ENCODE data around the gene ERH.

The ERH gene

DNA sequence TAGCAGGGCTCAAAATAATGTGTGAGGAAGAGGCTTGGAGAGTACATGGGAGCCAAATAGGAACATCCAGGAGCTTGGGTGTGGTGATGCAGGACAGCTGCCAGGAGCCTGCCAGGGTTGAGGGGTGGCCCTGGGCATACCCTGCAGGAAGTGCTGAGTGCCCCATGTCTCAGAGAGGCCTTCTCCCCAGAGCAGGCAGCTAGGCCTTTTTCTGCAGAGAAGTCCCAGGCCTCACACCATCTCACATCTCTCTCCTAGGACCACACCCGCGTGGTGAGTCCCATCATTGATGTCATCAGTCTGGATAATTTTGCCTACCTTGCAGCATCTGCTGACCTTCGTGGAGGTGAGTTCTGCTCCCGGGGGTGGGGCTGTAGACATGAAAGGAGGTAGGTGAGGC, 66.9 kb downstream of the ERH start:
- TF ChIP-seq, protein P1, sequence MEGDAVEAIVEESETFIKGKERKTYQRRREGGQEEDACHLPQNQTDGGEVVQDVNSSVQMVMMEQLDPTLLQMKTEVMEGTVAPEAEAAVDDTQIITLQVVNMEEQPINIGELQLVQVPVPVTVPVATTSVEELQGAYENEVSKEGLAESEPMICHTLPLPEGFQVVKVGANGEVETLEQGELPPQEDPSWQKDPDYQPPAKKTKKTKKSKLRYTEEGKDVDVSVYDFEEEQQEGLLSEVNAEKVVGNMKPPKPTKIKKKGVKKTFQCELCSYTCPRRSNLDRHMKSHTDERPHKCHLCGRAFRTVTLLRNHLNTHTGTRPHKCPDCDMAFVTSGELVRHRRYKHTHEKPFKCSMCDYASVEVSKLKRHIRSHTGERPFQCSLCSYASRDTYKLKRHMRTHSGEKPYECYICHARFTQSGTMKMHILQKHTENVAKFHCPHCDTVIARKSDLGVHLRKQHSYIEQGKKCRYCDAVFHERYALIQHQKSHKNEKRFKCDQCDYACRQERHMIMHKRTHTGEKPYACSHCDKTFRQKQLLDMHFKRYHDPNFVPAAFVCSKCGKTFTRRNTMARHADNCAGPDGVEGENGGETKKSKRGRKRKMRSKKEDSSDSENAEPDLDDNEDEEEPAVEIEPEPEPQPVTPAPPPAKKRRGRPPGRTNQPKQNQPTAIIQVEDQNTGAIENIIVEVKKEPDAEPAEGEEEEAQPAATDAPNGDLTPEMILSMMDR (IDR thresholded peaks at IDR 0.05; ENCODE audit: low read depth, low read length, missing control alignments), result no peak
- no peak overlapping the region for H3K4me3 ChIP-seq (ENCODE audit: low read depth, low read length)

More for the DNA sequence above, 66.9 kb downstream of the ERH start:
- in situ Hi-C loops (cut with HindIII; ENCODE audit: low sequenced_read_pairs), result no loop called here
- DNase-seq (ENCODE audit: low read depth), result no peak
